Subcutaneous adipose tissue (tissue), 4 donors: ENCODE measurements around the gene HYAL3. TPM values are rescaled to one million over a fixed set of nuclear protein-coding genes. Genes with fewer than 3 reads are reported as not detected.

Experiments
- total RNA-seq, 4 donors: library from RNA; depleted of rRNA; stranded (reverse); fragments of >200 nt; gene quantifications; one replicate each; pipeline ENCODE4 v1.1.0, GENCODE V29; 2016
- TF ChIP-seq, protein P1 (sequence below): fragments of 450-650 bp; IDR thresholded peaks from one replicate; pipeline ENCODE4 v1.5.1; 2016; ENCODE audit warnings: low read depth, mild to moderate bottlenecking, control low read depth, antibody characterized with exemption, moderate library complexity

HYAL3 gene
- total RNA-seq, 4 donors from 2014 or later: 1.5 to 5.1 (median 3.4) TPM

DNA sequence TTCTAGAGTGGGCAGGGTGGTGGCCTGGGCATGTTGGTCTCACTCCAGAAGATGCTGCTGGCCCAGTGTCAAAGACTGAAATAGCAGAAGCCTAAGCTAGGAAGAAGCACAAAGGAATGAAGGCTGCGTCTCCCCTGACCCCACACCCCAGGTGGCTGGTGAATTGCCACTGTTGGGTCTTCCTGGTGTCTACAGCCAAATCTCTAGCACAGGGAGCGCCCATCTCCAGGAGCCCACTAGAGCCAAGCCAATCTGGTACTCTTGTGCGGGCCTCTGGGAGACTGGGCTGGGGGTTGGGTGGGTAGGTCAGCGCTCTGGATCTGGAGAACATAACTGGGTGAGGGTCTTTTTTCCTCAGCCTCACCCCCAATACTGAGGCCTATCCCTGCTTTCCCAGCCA, 27.9 kb upstream of the HYAL3 start:
- TF ChIP-seq, protein P1, sequence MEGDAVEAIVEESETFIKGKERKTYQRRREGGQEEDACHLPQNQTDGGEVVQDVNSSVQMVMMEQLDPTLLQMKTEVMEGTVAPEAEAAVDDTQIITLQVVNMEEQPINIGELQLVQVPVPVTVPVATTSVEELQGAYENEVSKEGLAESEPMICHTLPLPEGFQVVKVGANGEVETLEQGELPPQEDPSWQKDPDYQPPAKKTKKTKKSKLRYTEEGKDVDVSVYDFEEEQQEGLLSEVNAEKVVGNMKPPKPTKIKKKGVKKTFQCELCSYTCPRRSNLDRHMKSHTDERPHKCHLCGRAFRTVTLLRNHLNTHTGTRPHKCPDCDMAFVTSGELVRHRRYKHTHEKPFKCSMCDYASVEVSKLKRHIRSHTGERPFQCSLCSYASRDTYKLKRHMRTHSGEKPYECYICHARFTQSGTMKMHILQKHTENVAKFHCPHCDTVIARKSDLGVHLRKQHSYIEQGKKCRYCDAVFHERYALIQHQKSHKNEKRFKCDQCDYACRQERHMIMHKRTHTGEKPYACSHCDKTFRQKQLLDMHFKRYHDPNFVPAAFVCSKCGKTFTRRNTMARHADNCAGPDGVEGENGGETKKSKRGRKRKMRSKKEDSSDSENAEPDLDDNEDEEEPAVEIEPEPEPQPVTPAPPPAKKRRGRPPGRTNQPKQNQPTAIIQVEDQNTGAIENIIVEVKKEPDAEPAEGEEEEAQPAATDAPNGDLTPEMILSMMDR: no peak

DNA sequence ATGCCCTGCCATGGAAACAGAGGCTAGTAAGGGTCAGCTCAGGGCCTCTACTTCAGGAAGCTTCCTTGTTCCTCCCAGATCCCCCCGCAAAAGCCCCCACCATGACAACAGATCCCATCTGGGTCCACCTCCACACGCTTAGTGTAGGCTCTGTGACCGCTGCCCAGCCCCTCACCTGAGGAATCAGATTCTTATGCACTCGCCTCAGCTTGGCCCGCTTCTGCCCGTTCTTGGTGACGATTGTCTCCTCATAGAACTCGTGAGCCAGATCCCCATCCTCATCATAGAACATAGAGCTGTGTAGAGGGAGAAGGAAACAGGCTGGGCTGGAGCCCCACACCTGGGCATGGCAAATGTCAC, 27.0 kb upstream of the HYAL3 start:
- TF ChIP-seq, protein P1: no peak

DNA sequence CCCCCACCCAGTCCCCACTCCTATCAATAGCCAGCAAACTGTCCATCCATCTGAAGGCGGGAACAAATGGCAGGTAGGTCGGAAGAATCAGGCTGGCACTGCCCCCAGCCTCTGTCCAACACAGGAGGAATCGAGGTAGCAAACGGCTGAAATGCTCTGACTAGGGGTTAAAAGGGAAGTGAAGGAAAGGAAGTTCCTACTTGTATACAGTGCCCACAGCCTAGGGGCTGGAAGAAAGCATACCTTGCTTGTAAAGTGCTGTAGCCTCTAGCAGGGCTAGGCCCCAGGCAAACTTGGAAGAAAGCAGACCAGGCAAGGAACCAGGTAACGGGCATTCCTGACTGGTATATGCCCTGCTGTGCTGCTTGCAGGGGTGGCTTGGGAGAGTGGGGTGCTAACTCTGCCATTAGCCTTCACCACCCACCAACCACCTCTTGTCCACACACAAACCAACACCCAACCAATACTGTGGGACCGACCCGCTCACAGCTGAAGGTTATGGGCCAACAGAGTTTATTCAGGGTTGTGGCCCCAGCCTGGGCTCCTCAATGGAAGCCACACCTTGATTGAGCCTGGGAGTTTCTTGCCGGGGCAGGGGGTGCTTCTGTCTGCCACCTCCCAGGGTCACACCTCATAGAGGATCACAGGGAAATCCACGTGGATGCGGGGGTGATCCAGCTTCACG, 26.4 kb upstream of the HYAL3 start:
- TF ChIP-seq, protein P1: no peak

DNA sequence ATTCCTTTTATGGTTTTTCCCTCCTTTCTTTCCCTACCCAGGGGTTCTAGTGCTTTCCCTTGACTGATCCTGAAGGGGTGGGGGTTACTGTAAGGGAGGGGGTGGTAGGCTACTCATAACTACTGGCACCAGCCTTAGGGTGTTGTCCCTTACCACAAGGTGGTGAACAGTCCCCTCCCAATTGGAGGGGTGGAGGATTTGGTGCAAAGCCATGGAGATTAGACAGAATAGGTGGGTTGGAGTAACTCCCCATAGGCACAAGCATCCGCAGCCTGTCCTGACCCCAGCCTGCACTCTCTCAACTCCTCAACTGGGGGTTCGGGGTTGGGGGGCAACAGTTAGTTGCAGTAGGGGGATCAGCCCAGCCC, 25.9 kb upstream of the HYAL3 start:
- TF ChIP-seq, protein P1: no peak

DNA sequence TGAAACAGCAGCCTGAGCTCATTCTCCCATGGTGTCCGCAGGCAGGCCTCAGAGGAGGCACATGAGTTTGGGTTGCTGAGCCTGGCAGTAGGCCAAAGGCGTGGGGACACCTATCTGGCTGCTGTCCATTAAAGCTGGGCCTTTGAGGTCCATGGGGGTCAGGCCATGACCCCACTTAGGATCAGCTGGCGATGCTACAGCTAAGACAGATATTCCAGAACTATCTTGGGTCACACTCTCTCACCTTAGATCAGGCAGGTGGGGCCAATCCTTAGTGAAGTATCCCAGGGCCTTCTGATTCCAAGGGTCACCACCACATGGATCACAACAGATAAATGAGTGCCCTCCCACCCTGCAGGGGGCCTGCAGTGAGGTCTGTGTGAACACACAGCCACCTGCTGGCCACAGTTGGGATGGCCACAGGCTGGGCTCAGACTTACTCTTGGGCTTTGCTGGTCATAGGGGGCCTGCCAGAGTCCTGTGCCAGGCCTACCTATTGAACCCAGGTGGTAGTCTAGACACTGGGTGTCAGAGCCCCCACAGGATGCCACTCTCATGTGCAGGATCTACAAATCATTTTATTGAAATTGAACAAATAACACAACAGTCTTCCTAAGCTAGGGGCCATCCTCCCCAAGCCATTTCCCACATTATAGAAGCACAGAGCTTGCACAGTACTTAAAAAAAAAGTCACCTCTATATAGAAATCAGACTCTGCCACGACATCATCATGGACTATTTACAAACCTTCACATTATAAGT, 25.3 kb upstream of the HYAL3 start:
- TF ChIP-seq, protein P1: no peak

DNA sequence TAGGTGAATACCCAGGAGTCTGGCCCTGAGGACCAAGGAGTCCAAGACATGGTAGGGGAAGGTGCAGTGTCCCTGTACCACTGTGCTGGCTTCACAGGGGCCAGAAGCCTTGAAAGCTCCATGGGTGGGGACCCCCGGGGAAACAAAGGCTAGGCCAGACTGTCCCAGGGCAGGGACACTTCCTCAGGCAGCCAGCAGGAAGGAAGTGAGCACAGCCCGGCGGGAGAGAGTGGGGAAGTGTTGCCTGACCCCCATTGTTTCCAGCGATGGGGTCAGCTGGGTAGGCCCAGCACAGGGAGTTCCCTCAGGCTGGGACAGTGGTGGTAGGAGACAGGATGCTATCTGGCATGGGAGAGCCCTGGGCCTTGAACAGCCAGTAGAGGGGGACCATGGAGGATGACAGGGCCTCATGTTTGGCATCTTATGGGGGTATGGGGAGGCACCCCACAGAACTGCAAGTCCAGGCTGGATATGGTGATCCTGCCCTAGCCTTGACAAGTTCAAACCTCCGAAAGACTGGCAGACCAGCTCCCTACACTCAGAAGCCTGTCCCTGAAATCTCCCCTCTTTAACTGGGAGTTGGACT, 24.5 kb upstream of the HYAL3 start:
- TF ChIP-seq, protein P1: no peak

DNA sequence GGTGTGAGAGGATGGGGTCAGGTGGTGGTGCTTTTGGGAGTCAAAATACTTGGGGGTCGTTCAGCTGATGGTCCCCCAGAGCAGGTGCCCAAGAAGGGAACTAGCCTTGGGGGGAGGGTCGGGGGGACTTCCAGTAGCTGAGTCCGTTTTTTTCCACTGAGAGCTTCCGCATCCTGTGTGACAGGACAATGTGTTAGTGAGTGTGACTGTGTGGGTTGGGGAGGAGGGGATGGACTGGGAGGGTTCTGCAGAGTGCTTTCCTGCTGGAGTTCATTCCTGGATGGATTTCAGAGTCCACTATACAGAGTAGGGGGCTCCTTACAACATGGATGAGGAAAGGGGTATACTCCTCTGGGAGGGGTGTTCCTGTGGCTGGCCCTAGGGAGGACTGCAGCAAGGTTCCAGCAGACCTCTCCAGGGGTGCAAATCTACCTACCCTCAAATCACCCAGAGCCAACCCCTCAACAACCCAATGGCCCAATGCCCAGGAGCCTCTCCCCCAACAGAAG, 23.9 kb upstream of the HYAL3 start:
- TF ChIP-seq, protein P1: no peak
